Measurements from ENCODE around the gene WNT6. TPM values are rescaled to one million over a fixed set of nuclear protein-coding genes. Genes with fewer than 3 reads are reported as not detected.
"Not testable (repeated sequence)": the region's sequence is repeated elsewhere in the genome, so short reads cannot be mapped to it uniquely, and the experiment has no call there.

WNT6 gene
- total RNA-seq, 2 experiments from 2014 or later = not detected

DNA sequence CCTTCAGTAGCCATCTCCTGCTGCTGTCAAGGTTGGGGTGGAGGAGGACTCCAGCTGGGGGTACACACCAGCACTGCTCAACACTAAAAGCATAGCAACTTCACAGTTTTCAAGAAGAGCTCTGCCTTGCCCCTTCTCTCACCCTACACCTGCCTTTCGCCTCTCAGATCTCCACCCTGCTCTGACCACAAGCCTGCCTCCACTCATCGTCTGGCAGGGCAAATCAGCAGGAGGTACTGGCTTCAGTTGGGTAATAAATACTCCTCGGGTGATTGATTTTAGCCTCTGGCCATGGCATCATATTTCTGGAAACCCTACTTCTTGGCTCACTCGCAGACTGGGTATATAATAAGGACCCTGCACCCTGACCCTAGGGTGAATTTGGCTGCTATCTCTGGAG lies 24.9 kb upstream of the WNT6 start:
- H3K36me3 Mint-ChIP-seq = no peaks in the 10 kb centered on the region
- no peak overlapping the region for H3K27ac Mint-ChIP-seq
- no peaks in the 10 kb centered on the region for H3K4me1 Mint-ChIP-seq
- peaks cover 50% of the 10 kb centered on the region for H3K27me3 Mint-ChIP-seq
- DNase-seq (no peak), ATAC-seq (no peak)
- no peak overlapping the region for H3K4me3 Mint-ChIP-seq
- H3K9me3 Mint-ChIP-seq (ENCODE audit: low read depth) = no peaks in the 10 kb centered on the region
- CTCF ChIA-PET = no interaction called here

DNA sequence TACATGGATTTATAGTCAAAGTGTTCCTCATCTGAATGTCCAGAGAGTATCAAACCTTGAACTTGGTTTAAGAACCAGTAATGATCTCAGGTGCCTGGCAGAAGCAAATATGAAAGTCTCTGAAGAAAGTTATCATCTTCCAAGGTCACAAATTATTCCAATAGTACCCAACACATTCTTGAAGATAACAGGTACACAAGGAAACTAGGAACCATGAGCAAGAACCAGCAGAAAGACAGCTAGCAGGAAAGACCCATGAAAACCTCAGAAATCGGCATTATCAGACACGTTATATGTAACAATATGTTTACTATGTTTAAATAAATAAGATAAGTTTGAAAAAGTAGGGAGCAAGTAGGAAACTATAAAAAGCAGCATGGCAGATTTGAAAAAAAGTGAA lies 22.1 kb upstream of the WNT6 start:
- no peak overlapping the region for H3K4me3 Mint-ChIP-seq
- no peak overlapping the region for H3K27ac Mint-ChIP-seq
- H3K4me1 Mint-ChIP-seq = no peaks in the 10 kb centered on the region
- no peaks in the 10 kb centered on the region for H3K9me3 Mint-ChIP-seq (ENCODE audit: low read depth)
- peaks cover 54% of the 10 kb centered on the region for H3K27me3 Mint-ChIP-seq
- DNase-seq (no peak), ATAC-seq (no peak)
- no peaks in the 10 kb centered on the region for H3K36me3 Mint-ChIP-seq
- CTCF ChIA-PET = interaction anchor here (1.1 to 1.4 kb wide), 2 partner anchors 10 to 192 kb away, joined by 3 to 4 read pairs; no protein-coding TSS in a partner anchor

DNA sequence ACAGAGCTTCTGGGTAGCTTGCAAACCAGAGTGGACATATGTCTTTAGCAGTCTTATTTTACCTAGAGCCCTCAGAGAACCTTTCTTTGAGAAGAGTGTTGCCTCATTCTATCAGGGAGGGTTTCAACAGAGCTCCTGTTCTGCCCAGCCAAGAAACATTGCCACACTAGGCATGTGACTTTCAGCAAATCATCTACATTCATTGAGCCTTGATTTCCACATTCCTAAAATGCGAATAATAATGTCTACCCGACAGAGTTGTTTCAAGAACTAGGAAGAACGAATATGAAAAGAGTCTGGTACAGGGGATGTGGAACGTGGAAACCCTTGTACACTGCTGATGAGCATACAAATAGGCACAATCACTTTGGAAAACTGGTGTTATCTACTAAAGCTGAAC lies 20.2 kb upstream of the WNT6 start:
- CTCF ChIA-PET = interaction anchor here (0.7 to 0.9 kb wide), 2 partner anchors 8 to 192 kb away, joined by 3 read pairs; no protein-coding TSS in a partner anchor
- no peak for ATAC-seq
- H3K4me1 Mint-ChIP-seq = no peaks in the 10 kb centered on the region

DNA sequence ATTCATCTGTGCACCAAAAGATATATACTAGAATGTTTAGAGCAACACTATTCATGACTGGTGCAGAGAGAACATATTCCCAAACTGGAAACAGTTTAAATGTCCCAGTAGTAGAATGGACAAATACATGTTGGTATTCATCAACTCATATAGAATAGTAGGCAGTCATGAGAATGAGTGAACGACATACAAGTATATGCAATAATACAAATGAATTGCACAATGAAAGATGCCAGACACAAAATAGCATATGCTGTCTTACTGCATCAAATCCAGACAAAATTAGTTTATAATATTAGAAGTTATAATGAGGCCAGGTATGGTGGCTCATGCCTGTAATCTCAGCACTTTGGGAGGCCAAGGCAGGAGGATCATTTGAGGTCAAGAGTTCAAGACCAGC lies 19.7 kb upstream of the WNT6 start:
- ATAC-seq = no peak
- H3K9me3 Mint-ChIP-seq (ENCODE audit: low read depth) = no peaks in the 10 kb centered on the region
- no peaks in the 10 kb centered on the region for H3K36me3 Mint-ChIP-seq
- H3K27me3 Mint-ChIP-seq = peaks cover 49% of the 10 kb centered on the region
- CTCF ChIA-PET = interaction anchor here (0.9 kb wide), 1 partner anchor 192 kb away, joined by 3 read pairs; no protein-coding TSS in a partner anchor
- no peak overlapping the region for H3K27ac Mint-ChIP-seq
- H3K4me3 Mint-ChIP-seq = no peak overlapping the region
- no peaks in the 10 kb centered on the region for H3K4me1 Mint-ChIP-seq
- no peak for DNase-seq

More for the DNA sequence above, 20.2 kb upstream of the WNT6 start:
- Mint-ChIP-seq H3K9me3 (ENCODE audit: low read depth) (no peaks in the 10 kb centered on the region), H3K27ac (no peak overlapping the region), H3K36me3 (no peaks in the 10 kb centered on the region), H3K27me3 (peaks cover 51% of the 10 kb centered on the region), H3K4me3 (no peak overlapping the region)
- DNase-seq = no peak

DNA sequence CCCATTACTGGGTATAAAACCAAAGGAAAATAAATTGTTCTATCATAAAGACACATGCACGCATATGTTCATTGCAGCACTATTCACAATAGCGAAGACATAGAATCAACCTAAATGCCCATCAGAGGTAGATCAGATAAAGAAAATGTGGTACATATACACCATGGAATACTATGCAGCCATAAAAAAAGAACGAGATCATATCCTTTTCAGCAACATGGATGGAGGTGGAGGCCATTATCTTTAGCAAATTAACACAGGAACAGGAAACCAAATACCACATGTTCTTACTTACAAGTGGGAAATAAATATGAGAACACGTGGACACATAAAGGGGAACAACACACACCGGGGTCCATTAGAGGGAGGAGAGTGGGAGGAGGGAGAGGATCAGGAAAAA lies 15.3 kb upstream of the WNT6 start:
- H3K4me3 Mint-ChIP-seq; H3K36me3 Mint-ChIP-seq; H3K4me1 Mint-ChIP-seq; H3K27ac Mint-ChIP-seq; CTCF ChIA-PET; DNase-seq; H3K9me3 Mint-ChIP-seq (ENCODE audit: low read depth); ATAC-seq: not testable (repeated sequence)
- peaks cover 26% of the 10 kb centered on the region for H3K27me3 Mint-ChIP-seq

DNA sequence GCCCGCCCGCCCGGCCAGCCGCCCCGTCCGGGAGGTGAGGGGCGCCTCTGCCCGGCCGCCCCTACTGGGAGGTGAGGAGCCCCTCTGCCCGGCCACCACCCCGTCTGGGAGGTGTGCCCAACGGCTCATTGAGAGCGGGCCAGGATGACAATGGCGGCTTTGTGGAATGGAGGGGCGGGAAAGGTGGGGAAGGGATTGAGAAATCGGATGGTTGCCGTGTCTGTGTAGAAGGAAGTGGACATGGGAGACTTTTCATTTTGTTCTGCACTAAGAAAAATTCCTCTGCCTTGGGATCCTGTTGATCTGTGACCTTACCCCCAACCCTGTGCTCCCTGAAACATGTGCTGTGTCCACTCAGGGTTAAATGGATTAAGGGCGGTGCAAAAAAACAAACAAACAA lies 12.6 kb upstream of the WNT6 start:
- not testable (repeated sequence) for DNase-seq; H3K27ac Mint-ChIP-seq; H3K9me3 Mint-ChIP-seq (ENCODE audit: low read depth); ATAC-seq; H3K4me3 Mint-ChIP-seq; H3K36me3 Mint-ChIP-seq; H3K4me1 Mint-ChIP-seq
- H3K27me3 Mint-ChIP-seq = peaks cover 28% of the 10 kb centered on the region
- CTCF ChIA-PET = interaction anchor here (0.5 to 4.1 kb wide), 51 partner anchors 8 to 577 kb away, joined by 3 to 82 read pairs (median 4); partner anchors contain the start of genes AAMP, ANKZF1, ATG9A and BCS1L

DNA sequence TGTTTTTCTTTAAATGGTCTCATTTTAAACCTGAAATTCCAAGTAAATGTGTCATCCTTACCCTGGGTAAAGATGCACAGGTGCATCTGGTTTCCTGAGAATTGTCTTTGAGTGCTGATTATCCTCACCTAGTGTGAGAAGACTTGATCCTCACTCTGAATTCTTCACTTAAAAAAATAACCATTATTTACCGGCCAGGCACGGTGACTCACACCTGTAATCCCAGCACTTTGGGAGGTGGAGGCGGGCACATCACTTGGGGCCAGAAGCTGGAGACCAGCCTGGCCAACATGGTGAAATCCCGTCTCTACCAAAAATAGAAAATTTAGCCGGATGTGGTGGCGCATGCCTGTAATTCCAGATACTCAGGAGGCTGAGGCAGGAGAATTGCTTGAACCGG lies 9.9 kb upstream of the WNT6 start:
- CTCF ChIA-PET = interaction anchor here (0.7 to 4.1 kb wide), 10 partner anchors 9 to 506 kb away, joined by 3 to 82 read pairs (median 3); partner anchors contain the start of genes BCS1L, CYP27A1 and ZNF142
- no peak for DNase-seq
- no peaks in the 10 kb centered on the region for H3K36me3 Mint-ChIP-seq
- H3K9me3 Mint-ChIP-seq (ENCODE audit: low read depth) = no peaks in the 10 kb centered on the region
- H3K4me1 Mint-ChIP-seq = peaks cover 4% of the 10 kb centered on the region
- no peak overlapping the region for H3K27ac Mint-ChIP-seq
- H3K4me3 Mint-ChIP-seq = no peak overlapping the region
- ATAC-seq = no peak
- H3K27me3 Mint-ChIP-seq = peaks cover 38% of the 10 kb centered on the region

DNA sequence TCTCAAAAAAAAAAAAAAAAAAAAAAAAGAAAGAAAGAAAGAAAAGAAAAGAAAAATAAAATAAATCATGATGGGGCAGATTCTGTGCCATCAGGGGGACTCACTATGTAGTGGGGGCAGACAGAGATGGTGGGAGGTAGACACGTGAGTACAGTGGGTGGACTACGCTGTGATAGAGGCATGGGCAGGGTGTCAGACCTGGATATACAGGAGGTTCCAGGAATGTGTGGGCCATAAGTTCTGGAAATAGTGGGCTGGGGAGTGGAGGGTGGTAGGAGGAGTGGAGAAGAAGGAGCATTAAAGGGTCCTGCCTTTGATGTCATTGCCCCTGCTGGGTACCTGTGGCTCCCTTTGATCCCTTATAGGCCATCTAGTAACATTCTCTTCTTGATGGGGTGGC lies 8.8 kb upstream of the WNT6 start:
- CTCF ChIA-PET = interaction anchor here (0.7 to 4.1 kb wide), 12 partner anchors 8 to 213 kb away, joined by 3 to 82 read pairs (median 4); partner anchors contain the start of genes BCS1L, CYP27A1 and ZNF142
- Mint-ChIP-seq H3K27me3 (peaks cover 49% of the 10 kb centered on the region), H3K4me1 (peaks cover 4% of the 10 kb centered on the region), H3K36me3 (no peaks in the 10 kb centered on the region), H3K27ac (no peak overlapping the region), H3K9me3 (ENCODE audit: low read depth) (no peaks in the 10 kb centered on the region), H3K4me3 (no peak overlapping the region)
- no peak for DNase-seq
- no peak for ATAC-seq

DNA sequence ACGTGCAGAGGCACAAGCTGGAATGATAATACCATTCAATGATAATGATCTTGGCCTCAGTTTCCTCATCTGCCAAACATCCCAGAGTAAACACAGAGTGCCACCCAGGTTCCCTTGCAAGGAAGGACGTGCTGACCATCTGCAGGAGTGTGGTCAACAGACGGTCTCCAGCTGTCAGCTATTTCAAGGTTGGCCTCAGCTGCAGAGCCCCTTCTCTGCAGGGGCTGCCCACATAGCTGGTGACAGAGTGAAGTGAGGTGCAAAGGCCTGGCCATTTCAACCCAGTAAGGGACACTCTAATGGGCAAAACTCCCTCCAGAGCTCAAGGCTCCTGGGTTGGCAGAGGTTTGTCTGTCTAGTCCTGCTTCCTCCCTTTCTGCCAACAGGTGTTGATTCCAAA lies 8.3 kb upstream of the WNT6 start:
- ATAC-seq (no peak), DNase-seq (no peak)
- no peak overlapping the region for H3K27ac Mint-ChIP-seq
- peaks cover 4% of the 10 kb centered on the region for H3K4me1 Mint-ChIP-seq
- H3K4me3 Mint-ChIP-seq = no peak overlapping the region
- CTCF ChIA-PET = interaction anchor here (0.9 to 3.1 kb wide), 9 partner anchors 23 to 144 kb away, joined by 3 to 38 read pairs (median 5); partner anchors contain the start of gene CYP27A1
- peaks cover 54% of the 10 kb centered on the region for H3K27me3 Mint-ChIP-seq
- no peaks in the 10 kb centered on the region for H3K9me3 Mint-ChIP-seq (ENCODE audit: low read depth)
- no peaks in the 10 kb centered on the region for H3K36me3 Mint-ChIP-seq

DNA sequence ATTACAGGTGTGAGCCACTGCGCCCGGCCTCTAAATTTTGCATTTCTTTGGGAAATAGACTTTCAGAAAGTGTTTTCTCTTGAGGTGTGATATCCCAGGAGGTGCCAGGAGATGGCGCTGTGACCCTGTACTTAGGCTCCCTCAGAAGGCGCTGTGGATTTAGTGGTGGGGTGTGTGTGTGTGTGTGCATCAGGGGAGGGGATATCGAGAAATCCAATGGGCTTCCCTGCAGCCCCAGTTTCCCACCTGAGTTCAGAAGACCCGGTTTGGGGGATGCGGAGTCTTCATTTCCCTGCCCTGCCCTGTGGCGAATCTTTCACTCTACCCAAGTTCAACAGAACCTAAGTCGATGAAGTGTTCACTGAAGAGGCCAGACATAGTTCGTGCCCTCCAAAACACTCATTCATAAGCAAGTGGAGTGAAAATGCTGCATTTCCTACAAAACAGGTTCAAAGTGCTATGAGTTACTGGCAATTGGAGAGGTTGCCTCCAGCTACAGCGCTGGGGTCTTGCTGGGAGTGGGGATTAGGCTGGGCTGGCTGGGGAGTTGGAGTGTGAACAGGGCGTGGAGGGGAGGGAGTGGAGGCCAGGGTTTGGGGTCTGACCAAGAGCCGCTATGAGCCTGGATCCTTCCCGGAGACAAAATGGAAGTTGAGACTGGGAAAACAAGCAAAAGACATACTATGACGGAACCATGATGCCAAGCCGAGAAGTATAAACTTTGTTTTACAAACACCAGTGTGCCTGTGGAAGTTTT lies 6.5 kb upstream of the WNT6 start:
- H3K4me1 Mint-ChIP-seq = no peaks in the 10 kb centered on the region

DNA sequence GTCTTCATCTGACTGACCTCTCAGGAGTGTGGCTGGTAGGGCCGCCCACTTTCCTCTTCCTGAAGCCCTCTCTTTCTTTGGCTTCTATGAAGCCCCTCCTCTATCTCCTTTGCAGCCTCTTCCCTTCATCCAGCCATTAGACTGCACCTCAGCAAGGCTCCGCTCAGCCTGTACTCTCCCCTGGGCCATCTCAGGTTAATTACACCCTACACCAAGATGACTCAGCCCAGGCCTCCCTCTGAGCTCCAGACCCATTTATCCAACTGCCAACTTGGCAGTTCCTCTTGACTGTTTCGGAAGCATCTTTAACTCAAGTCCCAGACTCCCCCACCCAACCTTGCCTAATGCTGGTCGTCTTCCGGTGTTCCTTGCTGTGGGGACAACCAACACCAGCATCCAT lies 5.8 kb upstream of the WNT6 start:
- no peaks in the 10 kb centered on the region for H3K4me1 Mint-ChIP-seq
- no peaks in the 10 kb centered on the region for H3K36me3 Mint-ChIP-seq
- H3K27me3 Mint-ChIP-seq = peaks cover 76% of the 10 kb centered on the region
- H3K9me3 Mint-ChIP-seq (ENCODE audit: low read depth) = no peaks in the 10 kb centered on the region
- no peak overlapping the region for H3K27ac Mint-ChIP-seq
- DNase-seq (no peak), ATAC-seq (peak; percentile 37)
- CTCF ChIA-PET = interaction anchor here (0.8 to 3.1 kb wide), 11 partner anchors 16 to 205 kb away, joined by 3 to 38 read pairs (median 3); no protein-coding TSS in a partner anchor
- no peak overlapping the region for H3K4me3 Mint-ChIP-seq

More for the DNA sequence above, 6.5 kb upstream of the WNT6 start:
- CTCF ChIA-PET = interaction anchor here (0.8 to 3.1 kb wide), 17 partner anchors 12 to 205 kb away, joined by 3 to 38 read pairs (median 3); no protein-coding TSS in a partner anchor
- Mint-ChIP-seq H3K36me3 (no peaks in the 10 kb centered on the region), H3K27me3 (peaks cover 70% of the 10 kb centered on the region), H3K4me3 (no peak overlapping the region), H3K27ac (no peak overlapping the region), H3K9me3 (ENCODE audit: low read depth) (no peaks in the 10 kb centered on the region)
- DNase-seq (peak; percentile 73), ATAC-seq (peak; percentile 68)

DNA sequence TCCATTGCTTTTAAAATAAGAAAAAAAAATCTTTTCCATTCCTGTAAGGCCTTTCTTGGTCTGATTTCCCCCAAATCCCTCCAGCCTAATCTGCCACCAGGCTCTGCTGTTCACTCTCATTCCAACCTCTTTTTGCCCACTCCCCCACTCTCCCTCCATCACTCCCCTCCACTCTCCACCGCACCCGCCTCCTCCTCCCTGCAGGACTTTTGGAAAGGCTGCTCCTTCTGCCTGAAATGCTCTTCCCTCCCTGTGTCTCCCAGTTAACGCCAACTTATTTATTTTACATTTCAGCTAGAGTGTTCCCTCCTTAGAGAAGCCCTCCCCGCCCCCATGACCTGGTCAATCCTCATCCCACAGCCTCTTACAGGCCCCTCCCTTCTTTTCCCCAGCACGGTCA lies 4.7 kb upstream of the WNT6 start:
- no peaks in the 10 kb centered on the region for H3K9me3 Mint-ChIP-seq (ENCODE audit: low read depth)
- CTCF ChIA-PET = interaction anchor here (1.4 to 2.6 kb wide), 4 partner anchors 15 to 300 kb away, joined by 4 to 9 read pairs (median 8); no protein-coding TSS in a partner anchor
- H3K4me3 Mint-ChIP-seq = no peak overlapping the region
- ATAC-seq = no peak
- H3K36me3 Mint-ChIP-seq = no peaks in the 10 kb centered on the region
- H3K27me3 Mint-ChIP-seq = peaks cover 82% of the 10 kb centered on the region
- no peak overlapping the region for H3K27ac Mint-ChIP-seq
- peaks cover 3% of the 10 kb centered on the region for H3K4me1 Mint-ChIP-seq
- DNase-seq = no peak

DNA sequence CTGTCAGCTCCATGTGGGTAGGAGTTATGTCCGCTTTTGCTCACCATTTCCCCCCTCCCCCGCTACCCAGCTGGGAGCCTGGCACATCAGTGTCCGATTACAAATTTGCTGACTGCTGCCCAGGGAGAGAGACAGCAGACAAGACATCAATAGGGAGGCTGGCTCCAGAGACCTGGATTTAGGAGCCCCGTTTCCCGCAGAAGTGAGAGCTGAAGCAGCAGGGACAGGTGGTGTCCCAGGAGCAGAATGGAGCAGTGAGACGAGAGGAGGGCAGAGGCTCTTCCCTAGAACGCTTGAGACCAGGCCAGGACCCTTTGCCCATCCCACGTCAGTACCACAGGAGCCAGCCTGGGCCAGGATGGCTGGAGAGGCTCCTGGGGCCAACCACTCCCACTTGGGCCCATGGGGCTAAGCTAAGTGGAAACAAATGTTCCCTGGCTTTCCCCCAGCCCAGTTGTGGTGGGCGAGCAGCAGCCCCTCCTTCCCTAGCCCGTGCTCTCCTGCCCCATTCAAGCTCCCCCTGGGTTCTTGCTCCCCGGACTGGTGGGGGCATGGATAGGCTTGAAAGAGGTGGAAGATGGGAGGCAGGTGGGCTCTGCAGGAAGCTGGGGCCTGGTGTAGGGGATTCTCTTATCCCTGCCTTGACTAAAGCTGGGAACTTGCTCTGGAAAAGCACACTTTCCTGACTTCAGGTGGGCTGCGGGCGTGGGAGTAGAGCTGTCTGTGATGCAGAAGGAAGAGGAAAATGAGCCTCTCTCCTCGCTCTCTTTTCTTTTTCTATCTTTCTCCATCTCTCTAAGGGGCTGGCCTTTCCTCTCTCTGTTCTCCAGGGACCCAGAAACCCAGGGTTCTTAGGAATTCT lies 4.1 kb upstream of the WNT6 start:
- Mint-ChIP-seq H3K36me3 (no peaks in the 10 kb centered on the region), H3K27me3 (peaks cover 83% of the 10 kb centered on the region), H3K9me3 (ENCODE audit: low read depth) (no peaks in the 10 kb centered on the region), H3K4me3 (no peak overlapping the region), H3K4me1 (peaks cover 6% of the 10 kb centered on the region), H3K27ac (no peak overlapping the region)
- DNase-seq = no peak
- CTCF ChIA-PET = interaction anchor here (1.4 to 2.6 kb wide), 4 partner anchors 15 to 299 kb away, joined by 4 to 9 read pairs (median 8); no protein-coding TSS in a partner anchor
- no peak for ATAC-seq

All from activated CD8-positive, alpha-beta memory T cell treated with anti-CD3 and anti-CD28 coated beads, Interleukin-2, amount 10 ng/mL, durations not matched to agents 7 days and 5 days (primary cell).